ENCODE measurements around the gene RPS8. TPM values are rescaled to one million over a fixed set of nuclear protein-coding genes. Genes with fewer than 3 reads are reported as not detected.

Gene RPS8
- total RNA-seq, 1 donor from 2014 or later, result 1,187 TPM

DNA sequence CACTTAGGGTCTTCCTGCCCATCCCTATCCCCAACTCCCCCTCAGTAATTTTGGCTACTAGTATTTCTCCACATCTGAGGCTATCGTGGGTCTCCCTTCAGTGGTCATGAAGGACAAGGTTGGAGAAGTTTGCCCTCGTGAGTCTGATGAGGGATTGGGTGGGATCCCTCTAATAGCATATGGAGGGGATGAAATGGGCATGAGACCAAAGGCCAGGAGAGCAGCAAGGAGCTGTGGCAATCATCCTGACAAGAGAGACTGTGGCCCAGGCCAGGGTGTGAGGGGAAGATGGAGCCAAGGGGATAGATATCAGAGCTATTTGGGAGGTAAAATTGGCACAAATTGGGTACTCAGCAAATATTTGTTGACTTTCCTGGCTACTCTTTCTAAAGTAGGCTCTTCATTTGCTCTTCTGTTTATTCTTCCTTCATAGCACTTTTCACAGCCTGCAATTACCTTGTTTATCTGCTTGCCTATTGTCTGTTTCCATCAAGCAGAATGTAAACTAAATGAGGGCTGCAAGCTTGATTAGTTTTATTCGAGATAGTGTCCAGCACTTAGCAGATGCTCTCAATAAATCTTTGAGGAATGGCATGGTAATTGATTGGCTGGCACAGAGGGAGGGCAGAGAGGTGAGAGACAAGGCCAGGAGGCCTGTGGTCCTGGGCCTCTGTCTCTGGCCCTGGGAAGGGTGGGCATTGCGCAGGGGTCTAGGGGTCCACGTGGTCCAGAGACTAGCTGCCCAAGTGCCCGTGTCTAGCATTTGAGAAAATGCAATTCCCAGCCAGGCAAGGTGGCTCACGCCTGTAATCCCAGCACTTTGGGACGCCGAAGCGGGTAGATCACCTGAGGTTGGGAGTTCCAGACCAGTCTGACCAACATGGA, 23.4 kb downstream of the RPS8 start:
- no peak overlapping the region for H3K4me3 ChIP-seq (ENCODE audit: insufficient read depth, low read depth, low read length)
- no peak for DNase-seq (ENCODE audit: low read depth)
- peak overlapping the region; percentile 50 for H3K4me3 Mint-ChIP-seq (ENCODE audit: unreplicated experiment)
- H3K9me3 ChIP-seq (ENCODE audit: insufficient read depth, low read depth, low read length), result no peaks in the 10 kb centered on the region
- peaks cover 32% of the 10 kb centered on the region for H4K20me1 ChIP-seq (ENCODE audit: insufficient read depth, low read length)
- H3K27ac Mint-ChIP-seq (ENCODE audit: unreplicated experiment), result peak overlapping the region; percentile 62
- H3K4me1 ChIP-seq (ENCODE audit: insufficient read depth, low read length), result peaks cover 23% of the 10 kb centered on the region
- peaks cover 15% of the 10 kb centered on the region for H3K36me3 Mint-ChIP-seq (ENCODE audit: low read depth, unreplicated experiment)
- no peak overlapping the region for H3K9ac ChIP-seq (ENCODE audit: low read length)
- no peak overlapping the region for H2AFZ ChIP-seq (ENCODE audit: low read depth, low read length)
- no peaks in the 10 kb centered on the region for H3K9me3 Mint-ChIP-seq (ENCODE audit: unreplicated experiment)
- peaks cover 16% of the 10 kb centered on the region for H3K36me3 ChIP-seq (ENCODE audit: insufficient read depth, low read length)
- no peak for FAIRE-seq
- H3K4me2 ChIP-seq (ENCODE audit: low read length), result no peak overlapping the region
- TF ChIP-seq, protein P1, sequence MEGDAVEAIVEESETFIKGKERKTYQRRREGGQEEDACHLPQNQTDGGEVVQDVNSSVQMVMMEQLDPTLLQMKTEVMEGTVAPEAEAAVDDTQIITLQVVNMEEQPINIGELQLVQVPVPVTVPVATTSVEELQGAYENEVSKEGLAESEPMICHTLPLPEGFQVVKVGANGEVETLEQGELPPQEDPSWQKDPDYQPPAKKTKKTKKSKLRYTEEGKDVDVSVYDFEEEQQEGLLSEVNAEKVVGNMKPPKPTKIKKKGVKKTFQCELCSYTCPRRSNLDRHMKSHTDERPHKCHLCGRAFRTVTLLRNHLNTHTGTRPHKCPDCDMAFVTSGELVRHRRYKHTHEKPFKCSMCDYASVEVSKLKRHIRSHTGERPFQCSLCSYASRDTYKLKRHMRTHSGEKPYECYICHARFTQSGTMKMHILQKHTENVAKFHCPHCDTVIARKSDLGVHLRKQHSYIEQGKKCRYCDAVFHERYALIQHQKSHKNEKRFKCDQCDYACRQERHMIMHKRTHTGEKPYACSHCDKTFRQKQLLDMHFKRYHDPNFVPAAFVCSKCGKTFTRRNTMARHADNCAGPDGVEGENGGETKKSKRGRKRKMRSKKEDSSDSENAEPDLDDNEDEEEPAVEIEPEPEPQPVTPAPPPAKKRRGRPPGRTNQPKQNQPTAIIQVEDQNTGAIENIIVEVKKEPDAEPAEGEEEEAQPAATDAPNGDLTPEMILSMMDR (IDR thresholded peaks at IDR 0.05; ENCODE audit: insufficient read depth, low read depth, low read length), result no peak
- TF ChIP-seq EZH2 (IDR thresholded peaks at IDR 0.05; ENCODE audit: insufficient read depth, low read length), result no peak
- peaks cover 35% of the 10 kb centered on the region for H3K79me2 ChIP-seq (ENCODE audit: insufficient read depth, low read length)
- H3K27ac ChIP-seq (ENCODE audit: low read depth, low read length), result no peak overlapping the region
- peaks cover 16% of the 10 kb centered on the region for H3K4me1 Mint-ChIP-seq (ENCODE audit: low read depth, unreplicated experiment)
- no peaks in the 10 kb centered on the region for H3K27me3 Mint-ChIP-seq (ENCODE audit: low read depth, unreplicated experiment)
- no peaks in the 10 kb centered on the region for H3K27me3 ChIP-seq (ENCODE audit: insufficient read depth, low read length)

DNA sequence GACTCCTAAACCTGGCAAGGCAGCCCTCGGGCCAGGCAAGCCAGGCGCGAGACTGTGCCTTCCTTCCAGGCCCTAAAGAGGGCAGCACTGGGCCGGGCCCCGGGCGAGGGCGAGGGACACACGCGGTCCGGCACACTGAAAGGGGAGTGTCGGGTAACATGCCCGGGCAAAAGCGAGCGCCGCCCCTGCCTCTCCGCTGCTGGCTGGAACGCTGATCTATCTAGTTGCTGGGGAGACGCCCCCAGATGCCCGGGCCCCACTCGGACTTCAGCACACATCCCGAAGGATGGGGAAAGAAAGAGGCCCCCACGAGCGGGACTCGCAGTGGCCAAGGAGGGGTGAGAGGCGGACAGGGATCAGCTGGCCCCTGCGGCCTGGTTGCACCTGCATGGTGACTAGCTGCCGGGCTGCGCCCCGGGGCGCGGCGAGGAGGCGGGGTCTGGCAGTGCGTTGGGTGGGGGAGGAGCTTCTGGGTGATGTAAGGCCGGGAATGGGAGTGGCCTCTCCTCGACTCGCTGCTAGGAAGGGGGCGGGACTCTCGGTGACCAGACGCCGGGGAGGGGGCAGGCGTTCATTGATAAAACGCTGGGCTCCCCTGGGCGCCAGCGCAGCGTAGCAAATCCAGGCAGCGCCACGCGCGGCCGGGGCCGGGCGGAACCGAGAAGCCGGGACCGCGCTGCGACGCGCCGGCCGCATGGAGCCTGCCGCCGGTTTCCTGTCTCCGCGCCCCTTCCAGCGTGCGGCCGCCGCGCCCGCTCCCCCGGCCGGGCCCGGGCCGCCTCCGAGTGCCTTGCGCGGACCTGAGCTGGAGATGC, 24.6 kb downstream of the RPS8 start, which contains the start of gene PLK3:
PLK3 (plus strand) TSS at position 608 of the 815 bp plus-strand sequence; CDS start at position 695, 87 bp downstream.
- Mint-ChIP-seq H3K4me3 (ENCODE audit: unreplicated experiment) (peak within 1 kb of the TSS; percentile 90), H3K4me1 (ENCODE audit: low read depth, unreplicated experiment) (peaks cover 16% of the 10 kb centered on the region), H3K27me3 (ENCODE audit: low read depth, unreplicated experiment) (no peaks in the 10 kb centered on the region), H3K27ac (ENCODE audit: unreplicated experiment) (peak within 1 kb of the TSS; percentile 97), H3K36me3 (ENCODE audit: low read depth, unreplicated experiment) (peaks cover 19% of the 10 kb centered on the region), H3K9me3 (ENCODE audit: unreplicated experiment) (no peaks in the 10 kb centered on the region)
- peak within 1 kb of the TSS; percentile 78 for H2AFZ ChIP-seq (ENCODE audit: low read depth, low read length)
- peaks cover 27% of the 10 kb centered on the region for H3K4me1 ChIP-seq (ENCODE audit: insufficient read depth, low read length)
- peaks cover 26% of the 10 kb centered on the region for H3K36me3 ChIP-seq (ENCODE audit: insufficient read depth, low read length)
- peak within 1 kb of the TSS; percentile 90 for H3K9ac ChIP-seq (ENCODE audit: low read length)
- peak within 1 kb of the TSS; percentile 77 for H3K27ac ChIP-seq (ENCODE audit: low read depth, low read length)
- no peaks in the 10 kb centered on the region for H3K27me3 ChIP-seq (ENCODE audit: insufficient read depth, low read length)
- H3K79me2 ChIP-seq (ENCODE audit: insufficient read depth, low read length), result peaks cover 45% of the 10 kb centered on the region
- H3K9me3 ChIP-seq (ENCODE audit: insufficient read depth, low read depth, low read length), result no peaks in the 10 kb centered on the region
- peak within 1 kb of the TSS; percentile 91 for H3K4me3 ChIP-seq (ENCODE audit: insufficient read depth, low read depth, low read length)
- peak within 1 kb of the TSS; percentile 99 for H3K4me2 ChIP-seq (ENCODE audit: low read length)
- peak; percentile 93 for DNase-seq (ENCODE audit: low read depth)
- H4K20me1 ChIP-seq (ENCODE audit: insufficient read depth, low read length), result peaks cover 40% of the 10 kb centered on the region
- TF ChIP-seq, protein P1 (IDR thresholded peaks at IDR 0.05; ENCODE audit: insufficient read depth, low read depth, low read length), result peak; percentile 65
- TF ChIP-seq EZH2 (IDR thresholded peaks at IDR 0.05; ENCODE audit: insufficient read depth, low read length), result no peak
- FAIRE-seq, result no peak

Data from astrocyte (in vitro differentiated cells and primary cell).